ENCODE results near the gene C10orf143. TPM values are rescaled to one million over a fixed set of nuclear protein-coding genes. Genes with fewer than 3 reads are reported as not detected.
"Not testable (repeated sequence)": the region's sequence is repeated elsewhere in the genome, so short reads cannot be mapped to it uniquely, and the experiment has no call there.

Gene C10orf143
- total RNA-seq (2014; rRNA removed; shearing (Covaris generic)), result 0.05 TPM in 1 of 2 replicates, not detected in the other

GRCh38 chr10:130110246-130111112 is at the start of gene C10orf143:
Gene C10orf143 (minus strand): TSS chr10:130110830. CDS start chr10:130110772, 58 bp downstream.
- DNase-seq (ENCODE audit: low read depth), result peak; percentile 95

DNA sequence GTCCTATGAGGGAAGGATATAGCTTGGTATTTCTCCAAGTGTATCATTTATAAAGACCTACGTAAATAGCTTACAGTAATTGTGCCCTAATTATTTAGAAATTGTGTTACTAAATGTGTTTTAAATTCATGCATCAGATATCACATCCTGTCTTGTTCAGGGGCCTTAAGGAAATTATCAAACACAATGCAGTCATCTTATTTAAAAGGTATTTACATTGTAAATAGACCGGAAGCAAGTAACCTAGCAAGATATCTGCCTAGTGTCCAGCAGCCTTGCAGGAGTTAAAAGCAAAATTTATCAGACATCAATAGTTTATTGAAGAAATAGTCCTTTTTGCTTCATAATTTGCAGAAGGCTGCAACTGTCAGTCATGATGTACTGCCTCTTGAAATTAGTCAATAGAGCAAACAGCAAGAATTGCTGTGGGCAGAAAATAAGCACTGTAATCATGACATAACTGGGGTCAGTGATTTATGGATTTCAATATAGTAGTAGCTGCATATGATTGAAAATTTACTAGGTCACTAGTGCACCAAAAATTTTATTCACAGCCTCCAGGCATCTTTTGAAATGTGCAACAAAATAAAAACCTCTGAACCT is 48.7 kb upstream of the C10orf143 start:
- DNase-seq (ENCODE audit: low read depth), result no peak

DNA sequence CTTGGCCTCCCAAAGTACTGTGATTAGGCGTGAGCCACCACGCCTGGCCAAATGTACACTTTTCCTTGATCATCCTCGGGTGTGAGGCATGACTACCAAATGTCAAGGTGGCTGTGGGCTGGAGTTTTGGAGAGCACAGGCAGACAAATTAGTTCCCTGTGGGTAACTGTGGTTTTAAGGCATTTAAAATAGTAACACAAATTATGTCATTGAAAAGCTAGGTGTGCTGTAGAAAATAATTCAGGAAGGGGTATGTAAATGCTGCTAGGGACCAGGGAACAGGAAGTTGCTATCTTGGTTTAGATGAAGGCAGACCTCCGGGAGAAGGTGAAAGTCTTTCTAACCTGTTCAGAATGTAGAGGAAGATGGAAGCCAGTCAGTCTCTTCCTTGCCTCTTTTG is 35.4 kb upstream of the C10orf143 start:
- no peak for DNase-seq (ENCODE audit: low read depth)

DNA sequence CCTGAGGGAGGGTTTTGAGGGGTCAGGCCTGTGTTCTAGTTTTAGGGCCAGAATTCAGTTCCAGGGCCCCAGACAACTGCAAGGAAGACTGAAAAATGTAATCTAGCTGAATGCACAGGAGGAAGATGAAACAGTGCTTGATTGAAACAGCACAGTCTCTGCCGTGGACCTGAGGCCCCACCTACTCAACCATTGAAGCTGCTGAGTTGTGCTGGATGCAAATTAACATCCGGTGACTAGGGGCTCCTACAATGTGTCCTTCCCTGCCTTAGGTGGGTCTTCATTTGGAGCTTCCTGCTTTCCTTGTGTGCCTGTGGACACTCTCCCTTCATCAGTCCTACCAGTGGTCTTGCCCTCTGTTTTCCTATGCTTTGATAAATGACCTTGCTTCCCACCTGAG is 31.2 kb upstream of the C10orf143 start:
- no peak for DNase-seq (ENCODE audit: low read depth)

DNA sequence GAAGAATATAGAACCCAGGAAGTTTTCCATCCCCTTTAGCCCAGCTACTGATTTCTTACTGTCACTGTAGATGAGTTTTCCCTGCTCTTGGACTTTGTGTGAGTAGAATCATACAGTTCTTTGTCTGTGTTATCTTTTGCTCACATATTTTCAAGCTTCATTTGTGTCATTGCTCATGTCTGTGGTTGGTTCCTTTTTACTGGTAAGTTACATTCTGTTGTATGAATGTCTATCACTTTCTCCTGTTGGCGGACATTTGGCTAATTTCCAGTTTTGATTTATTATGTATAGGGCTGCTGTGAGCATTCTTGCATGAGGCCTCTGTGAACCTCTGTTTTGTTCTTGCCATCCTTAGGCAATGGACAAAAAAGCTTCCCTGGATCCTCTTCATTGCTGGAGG is 30.8 kb upstream of the C10orf143 start:
- no peak for DNase-seq (ENCODE audit: low read depth)

DNA sequence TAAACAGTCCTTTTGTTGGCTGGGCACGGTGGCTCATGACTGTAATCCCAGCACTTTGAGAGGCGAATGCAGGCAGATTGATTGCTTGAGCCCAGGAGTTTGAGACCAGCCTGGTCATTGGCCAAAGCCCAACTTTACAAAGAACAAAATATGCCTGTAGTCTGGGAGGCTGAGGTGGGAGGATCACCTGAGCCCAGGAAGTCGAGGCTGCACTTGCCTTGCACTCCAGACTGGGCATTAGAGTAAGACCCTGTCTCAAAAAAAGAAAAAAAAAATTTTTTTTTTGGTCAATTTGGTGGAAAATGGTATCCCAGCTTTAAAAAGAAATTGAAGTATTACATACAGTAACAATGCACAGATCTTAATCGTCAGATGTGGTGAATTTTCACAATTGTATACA is 30.4 kb upstream of the C10orf143 start:
- DNase-seq (ENCODE audit: low read depth), result no peak

DNA sequence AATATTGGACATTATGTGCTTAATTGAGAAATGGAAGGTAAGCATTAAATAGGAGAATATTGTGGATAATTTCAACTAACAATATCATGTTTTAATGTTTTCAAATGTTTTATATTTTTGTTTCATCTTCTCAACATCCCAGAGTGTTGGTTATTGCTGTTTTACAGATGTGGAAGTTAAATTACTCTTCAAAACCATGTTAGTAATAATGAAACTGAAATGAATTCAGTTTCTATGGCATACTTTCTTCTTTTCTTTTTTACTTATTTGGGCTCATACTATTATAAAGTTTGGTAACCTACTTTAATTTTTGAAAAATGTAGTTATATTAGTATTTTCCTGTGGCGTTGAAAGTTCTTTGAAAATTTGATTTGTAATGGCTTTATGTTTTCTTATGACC is 29.8 kb upstream of the C10orf143 start:
- no peak for DNase-seq (ENCODE audit: low read depth)

DNA sequence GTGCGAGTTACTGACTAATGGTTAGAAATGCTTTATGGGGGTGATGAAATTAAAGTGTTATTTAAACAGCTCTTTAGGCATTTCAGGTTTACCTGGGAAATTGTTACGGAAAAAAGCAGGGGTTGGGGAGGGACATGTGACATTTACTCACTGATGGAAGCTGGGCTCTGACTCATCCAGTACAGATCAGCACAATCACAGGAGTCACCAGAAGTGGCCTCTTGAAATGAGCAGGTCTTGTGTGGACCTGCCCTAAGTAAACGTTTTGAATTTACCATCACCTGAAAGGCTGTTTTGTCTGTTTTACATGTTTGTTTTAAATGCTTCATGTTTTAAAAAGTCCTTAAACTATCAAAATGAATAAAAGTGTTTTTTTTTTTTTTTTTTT is 27.8 kb upstream of the C10orf143 start:
- peak; percentile 81 for DNase-seq (ENCODE audit: low read depth)

DNA sequence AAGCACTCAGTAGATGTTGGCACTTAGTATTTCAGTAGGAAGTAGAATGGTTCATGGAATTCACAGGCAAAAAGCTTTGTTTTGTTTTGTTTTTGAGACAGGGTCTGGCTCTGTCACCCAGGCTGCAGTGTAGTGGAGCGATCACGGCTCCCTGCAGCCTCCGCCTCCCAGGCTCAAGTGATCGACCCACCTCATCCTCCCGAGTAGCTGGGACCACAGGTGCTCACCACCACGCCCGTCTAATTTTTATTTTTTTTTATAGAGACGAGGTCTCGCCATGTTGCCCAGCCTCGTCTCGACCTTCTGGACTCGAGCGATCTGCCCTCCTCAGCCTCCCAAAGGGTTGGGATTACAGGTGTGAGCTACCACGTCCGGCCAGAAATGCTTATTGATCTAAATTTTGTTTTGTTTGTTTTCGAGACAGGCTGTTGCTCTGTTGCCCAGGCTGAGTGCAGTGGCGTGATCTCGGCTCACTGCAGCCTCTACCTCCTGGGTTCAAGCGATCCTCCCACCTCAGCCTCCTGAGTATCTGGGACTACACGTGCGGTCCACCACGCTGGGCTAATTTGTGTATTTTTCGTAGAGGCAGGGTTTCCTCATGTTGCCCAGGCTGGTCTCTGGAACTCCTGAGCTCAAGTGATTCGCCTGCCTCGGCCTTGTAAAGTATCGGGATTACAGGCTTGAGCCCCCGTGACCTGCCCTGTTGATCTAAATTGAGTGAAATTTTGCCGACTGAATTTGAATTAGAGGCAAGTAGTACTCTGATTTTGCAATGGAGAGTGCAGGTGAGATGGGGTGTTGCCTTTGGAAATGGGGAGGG is 27.2 kb upstream of the C10orf143 start:
- no peak for DNase-seq (ENCODE audit: low read depth)

GRCh38 chr10:130137090-130137448 is 26.4 kb upstream of the C10orf143 start:
- peak; percentile 42 for DNase-seq (ENCODE audit: low read depth)

GRCh38 chr10:130136226-130137089 is 25.8 kb upstream of the C10orf143 start, which contains the start of gene GLRX3:
Gene GLRX3 (plus strand): TSS chr10:130136391. CDS start chr10:130136421, 30 bp downstream.
- peak; percentile 75 for DNase-seq (ENCODE audit: low read depth)

GRCh38 chr10:130135676-130136225 is 25.1 kb upstream of the C10orf143 start:
- no peak for DNase-seq (ENCODE audit: low read depth)

- no peak for DNase-seq (ENCODE audit: low read depth)
These were observed 18.3 kb upstream of the C10orf143 start for GRCh38 chr10:130128922-130129321.

DNA sequence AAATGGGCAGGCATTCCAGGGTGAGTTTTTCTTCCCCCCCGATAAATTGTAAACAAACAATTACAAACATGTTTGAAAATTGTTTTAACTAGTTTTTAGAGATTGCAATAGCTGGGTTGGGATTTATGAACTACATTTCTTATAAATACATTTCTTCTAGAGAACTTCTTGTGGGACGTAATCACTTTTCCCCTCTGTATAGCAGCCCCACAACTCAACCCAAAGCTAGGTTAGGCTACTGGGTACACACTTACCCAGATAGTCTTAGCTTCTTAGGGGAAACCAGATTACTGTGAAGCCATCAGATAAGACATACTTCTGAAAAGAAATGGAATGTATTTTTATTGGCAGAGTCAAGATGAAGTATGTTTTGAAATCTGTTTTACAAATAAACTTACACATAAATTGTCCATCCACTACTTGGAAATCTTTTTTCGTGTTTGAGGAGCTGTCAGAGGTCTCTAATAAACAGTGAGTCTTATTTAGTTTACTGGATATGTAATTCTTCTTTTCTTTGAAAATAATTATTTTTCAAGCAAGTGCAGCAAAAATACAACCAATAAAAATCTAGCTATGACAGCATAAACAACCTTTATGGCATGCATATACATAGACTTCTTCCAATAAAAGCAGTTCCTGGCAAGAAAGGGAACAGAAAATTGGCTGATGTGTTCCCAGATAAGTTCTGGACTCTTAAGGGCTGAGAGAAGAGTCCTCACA is 17.6 kb upstream of the C10orf143 start:
- DNase-seq (ENCODE audit: low read depth), result no peak

DNA sequence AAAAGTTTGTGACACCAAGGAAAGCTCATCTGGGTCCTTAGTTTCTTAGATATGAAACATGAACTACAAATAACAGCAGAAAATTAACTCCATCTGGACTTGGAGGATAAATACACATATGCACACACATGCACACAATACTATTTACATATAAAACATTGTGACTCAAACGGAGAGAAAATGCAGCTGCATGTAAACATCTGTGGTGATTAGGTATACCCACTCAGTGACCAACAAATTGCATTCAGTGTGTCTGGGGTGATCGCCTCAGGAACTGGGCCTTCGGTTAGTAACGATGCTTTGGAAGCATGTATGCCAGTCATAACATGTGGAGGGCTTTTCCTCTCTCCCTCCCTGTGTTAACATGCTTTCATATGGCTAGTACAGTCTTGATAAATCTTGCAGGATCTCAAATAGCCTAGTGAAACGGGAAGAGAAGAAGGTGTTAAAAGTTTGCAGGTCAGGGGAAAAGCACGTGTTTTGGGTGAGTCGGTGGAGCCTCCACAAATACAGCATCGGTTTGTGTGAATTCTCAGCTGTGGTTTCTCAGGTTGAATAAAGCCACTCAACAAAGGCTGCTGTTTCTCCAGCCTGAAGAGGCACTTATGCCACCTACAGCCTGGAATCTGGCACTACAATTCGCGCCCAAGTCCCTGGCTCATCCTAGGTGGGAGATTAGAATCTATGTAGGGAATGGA is 16.9 kb upstream of the C10orf143 start:
- peak; percentile 74 for DNase-seq (ENCODE audit: low read depth)

DNA sequence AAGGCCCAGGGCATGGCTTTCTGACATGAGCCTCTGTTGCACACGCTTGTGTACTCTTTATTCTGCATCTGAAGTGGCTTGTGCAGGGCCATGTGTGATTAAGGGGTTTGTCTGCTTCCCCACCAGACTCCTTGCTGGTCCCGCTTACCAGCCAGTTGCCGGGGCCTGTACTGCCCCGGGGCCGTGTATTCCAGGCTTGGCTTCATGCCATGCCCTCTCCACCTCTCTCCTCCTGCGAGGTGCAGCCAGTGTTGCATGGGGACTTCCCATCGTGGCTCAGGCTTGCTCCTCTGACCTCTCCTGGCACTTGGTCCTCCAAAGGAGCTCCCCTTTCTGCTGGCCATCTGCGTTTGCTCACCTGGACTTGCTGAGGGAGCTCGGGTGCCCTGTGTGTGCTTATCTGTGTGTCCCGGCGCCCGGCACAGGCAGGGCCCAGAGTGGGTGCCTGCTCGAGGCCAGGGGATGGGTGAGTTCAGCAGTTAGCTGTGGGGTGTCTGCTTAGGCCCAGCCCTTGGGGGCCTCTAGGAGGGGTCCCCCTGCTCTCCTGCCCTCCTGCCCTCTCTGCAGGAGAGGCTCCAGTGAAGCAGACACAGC is 11.0 kb upstream of the C10orf143 start:
- DNase-seq (ENCODE audit: low read depth), result no peak

DNA sequence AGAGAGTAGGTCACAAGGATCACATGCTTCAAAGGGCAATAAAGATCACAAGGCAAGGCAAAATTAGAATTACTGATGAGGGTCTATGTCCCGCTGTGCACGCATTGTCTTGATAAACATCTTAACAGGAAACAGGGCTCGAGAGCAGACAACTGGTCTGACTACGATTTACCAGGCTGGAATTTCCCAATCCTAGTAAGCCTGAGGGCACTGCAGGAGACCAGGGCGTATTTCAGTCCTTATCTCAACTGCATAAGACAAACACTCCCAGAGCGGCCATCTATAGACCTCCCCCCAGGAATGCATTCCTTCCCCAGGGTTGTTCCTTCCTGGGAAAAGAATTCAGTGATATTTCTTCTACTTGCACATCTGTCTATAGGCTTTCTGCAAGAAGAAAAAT is 6.9 kb upstream of the C10orf143 start:
- DNase-seq (ENCODE audit: low read depth), result not testable (repeated sequence)

DNA sequence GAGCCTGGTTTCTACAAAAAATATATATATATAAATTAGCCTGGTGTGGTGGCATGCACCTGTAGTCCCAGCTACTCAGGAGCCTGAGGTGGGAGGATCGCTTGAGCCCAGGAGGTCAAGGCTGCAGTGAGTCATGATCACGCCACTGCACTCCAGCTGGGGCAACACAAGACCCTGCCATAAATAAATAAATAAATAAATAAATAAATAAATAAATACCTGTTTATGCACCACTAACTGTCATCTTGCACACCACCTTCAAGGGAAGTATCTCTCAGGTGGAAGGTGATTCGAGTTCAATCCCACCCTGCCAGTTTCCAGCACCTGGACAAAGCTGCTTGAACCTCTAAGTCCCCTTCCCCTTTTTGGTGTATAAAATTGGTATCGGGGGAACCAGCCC is 6.3 kb upstream of the C10orf143 start:
- not testable (repeated sequence) for DNase-seq (ENCODE audit: low read depth)

DNA sequence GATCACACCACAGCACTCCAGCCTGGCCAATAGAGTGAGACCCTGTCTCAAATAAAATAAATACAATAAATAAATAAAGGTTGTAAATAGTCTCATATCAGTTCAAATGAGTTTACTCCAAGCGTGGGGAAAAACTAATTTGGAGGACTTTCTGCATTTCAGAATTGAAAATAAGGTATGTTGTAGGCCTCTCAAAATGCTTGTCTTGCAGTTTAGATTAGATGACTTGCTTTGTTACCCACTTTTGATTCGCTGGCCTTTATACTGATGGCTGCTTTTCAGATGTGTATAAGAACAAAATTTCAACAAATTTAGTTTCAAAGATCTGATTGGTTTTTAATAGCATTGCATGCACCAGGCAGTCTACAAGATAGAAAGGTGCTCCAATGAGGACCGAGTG is 2.2 kb upstream of the C10orf143 start:
- DNase-seq (ENCODE audit: low read depth), result no peak

Measured in M059J (cell line).